Activated T-helper 17 cell treated with anti-CD3 and anti-CD28 coated beads, Interleukin-2, amount 50 U/mL, for 72 hours (primary cell): ENCODE data around the gene GHR. TPM values are rescaled to one million over a fixed set of nuclear protein-coding genes. Genes with fewer than 3 reads are reported as not detected.
A peak's percentile ranks its signal among the peaks of the same experiment; 100 is the strongest.

ENCODE experiments used
- ATAC-seq: fragments of 150-1000 bp; cut with Tn5 transposase; replicated peaks from 2 replicates; pipeline ENCODE4 v1.10.0; 2021; ENCODE audit warnings: mild to moderate bottlenecking, moderate library complexity
- H3K27ac Mint-ChIP-seq: one replicate; pipeline ENCODE4 v1.8.0; 2022; ENCODE audit warnings: mixed read lengths
- H3K27me3 Mint-ChIP-seq: one replicate; pipeline ENCODE4 v1.8.0; 2022; ENCODE audit warnings: mixed read lengths
- H3K36me3 Mint-ChIP-seq: one replicate; pipeline ENCODE4 v1.8.0; 2022; ENCODE audit warnings: low read depth, mild to moderate bottlenecking, mixed read lengths
- H3K4me1 Mint-ChIP-seq: one replicate; pipeline ENCODE4 v1.8.0; 2022; ENCODE audit warnings: mixed read lengths
- H3K4me3 Mint-ChIP-seq: one replicate; pipeline ENCODE4 v1.8.0; 2022; ENCODE audit warnings: mild to moderate bottlenecking, mixed read lengths
- H3K9me3 Mint-ChIP-seq: one replicate; pipeline ENCODE4 v1.8.0; 2022; ENCODE audit warnings: mixed read lengths
- total RNA-seq, 2 donors: library from RNA; stranded (reverse); gene quantifications; one replicate each; pipeline ENCODE4 v1.2.3, GENCODE V29; 2022

Gene GHR
- not detected for total RNA-seq

DNA sequence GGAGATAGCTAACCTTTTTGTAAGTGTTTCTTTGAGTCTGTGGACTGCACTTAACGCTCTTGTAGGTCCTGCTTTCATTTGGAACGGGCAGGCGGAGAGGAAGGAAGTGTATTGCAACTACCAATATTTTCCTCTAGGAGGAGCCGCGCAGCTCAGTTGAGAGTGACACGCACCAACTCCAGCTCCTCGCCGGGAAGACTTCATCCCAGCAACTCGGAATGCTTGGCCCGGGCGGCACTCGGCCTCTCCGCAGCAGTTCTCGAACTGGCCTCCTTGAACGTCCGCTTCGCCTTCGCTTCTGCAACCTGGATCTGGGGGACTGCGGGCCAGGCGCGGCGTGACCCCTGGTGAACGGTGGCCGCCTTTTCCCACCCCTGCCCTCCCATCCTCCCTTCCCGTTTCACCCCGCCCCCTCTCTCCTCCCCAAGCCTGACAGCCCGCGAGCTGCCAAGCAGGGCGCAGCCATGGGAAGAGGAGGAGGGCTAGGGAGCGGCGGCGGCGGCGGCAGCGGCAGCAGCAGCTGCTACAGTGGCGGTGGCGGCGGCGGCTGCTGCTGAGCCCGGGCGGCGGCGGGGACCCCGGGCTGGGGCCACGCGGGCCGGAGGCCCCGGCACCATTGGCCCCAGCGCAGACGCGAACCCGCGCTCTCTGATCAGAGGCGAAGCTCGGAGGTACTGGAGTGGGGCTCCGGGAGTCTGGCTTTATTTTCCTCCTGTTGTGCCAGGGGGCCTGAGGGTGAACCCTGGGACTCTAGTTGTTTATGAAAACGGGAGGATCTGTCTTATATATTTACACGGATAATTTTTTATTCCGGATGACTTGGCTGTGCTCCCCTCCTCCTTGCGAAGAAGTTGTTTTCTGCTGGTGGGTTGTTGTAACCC is at the start of gene GHR:
TSS of gene GHR (plus strand) at position 155 of the 881 bp plus-strand sequence. CDS start 142,436 bp downstream, outside the sequence.
- peak; percentile 32 for ATAC-seq
- H3K27ac Mint-ChIP-seq = no peak within 1 kb of the TSS
- no peaks in the 10 kb centered on the region for H3K4me1 Mint-ChIP-seq
- H3K36me3 Mint-ChIP-seq = no peaks in the 10 kb centered on the region
- peaks cover 30% of the 10 kb centered on the region for H3K27me3 Mint-ChIP-seq
- H3K9me3 Mint-ChIP-seq = peaks cover 1% of the 10 kb centered on the region
- H3K4me3 Mint-ChIP-seq = no peak within 1 kb of the TSS

DNA sequence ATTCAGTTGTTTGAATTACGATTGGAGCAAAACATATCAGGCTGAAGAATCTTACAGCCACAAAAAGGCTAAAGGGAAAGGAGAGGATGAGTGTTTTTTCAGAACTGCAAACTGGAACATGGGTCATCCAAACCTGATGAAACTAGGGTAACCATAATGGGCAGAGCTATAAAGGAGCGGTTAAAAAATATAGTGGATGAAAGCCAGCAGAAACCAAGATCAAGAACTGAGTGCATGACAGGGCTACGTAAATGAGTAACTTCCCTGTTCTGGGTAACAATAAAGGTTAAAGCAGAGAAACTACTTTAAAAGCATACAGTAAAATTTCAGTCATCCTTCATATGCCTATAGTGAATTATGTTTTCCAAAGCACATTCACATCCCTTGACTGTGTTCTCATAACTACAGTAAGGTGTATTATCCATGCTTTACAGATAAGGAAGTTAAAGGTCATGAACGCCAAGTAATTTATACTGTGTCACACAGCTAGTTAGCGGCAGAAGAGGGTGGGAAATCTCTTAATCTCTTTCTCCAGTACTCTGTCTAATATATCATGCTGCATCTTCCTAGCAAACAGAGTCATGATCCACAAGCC is 48.5 kb upstream of the GHR start:
- Mint-ChIP-seq H3K27me3 (no peaks in the 10 kb centered on the region), H3K9me3 (no peaks in the 10 kb centered on the region), H3K4me3 (no peak overlapping the region), H3K4me1 (no peaks in the 10 kb centered on the region), H3K36me3 (no peaks in the 10 kb centered on the region), H3K27ac (no peak overlapping the region)
- no peak for ATAC-seq

GRCh38 chr5:42377496-42377895 is 45.7 kb upstream of the GHR start:
- Mint-ChIP-seq H3K9me3 (no peaks in the 10 kb centered on the region), H3K4me3 (no peak overlapping the region), H3K27me3 (no peaks in the 10 kb centered on the region), H3K4me1 (no peaks in the 10 kb centered on the region), H3K27ac (no peak overlapping the region), H3K36me3 (no peaks in the 10 kb centered on the region)
- ATAC-seq = no peak

DNA sequence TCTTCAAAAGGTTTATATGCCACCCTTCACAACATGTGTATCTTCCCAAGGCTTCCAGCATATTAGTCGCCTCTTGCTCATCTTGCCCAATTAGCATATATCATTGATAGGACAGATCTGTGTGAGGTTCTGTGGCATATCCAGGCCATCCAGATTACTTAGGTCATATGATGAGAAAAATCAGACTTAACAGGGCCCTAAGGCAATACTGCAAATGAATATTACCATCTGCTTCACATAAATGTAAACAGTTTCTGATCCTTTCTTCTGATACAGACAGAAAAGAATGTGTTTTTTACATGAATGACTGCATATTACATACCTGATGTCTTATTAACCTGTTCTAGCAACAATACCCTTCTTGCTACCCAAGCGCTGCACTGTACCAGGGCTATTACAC is 41.3 kb upstream of the GHR start:
- Mint-ChIP-seq H3K27ac (no peak overlapping the region), H3K36me3 (no peaks in the 10 kb centered on the region), H3K27me3 (no peaks in the 10 kb centered on the region), H3K4me1 (no peaks in the 10 kb centered on the region), H3K4me3 (no peak overlapping the region), H3K9me3 (no peaks in the 10 kb centered on the region)
- ATAC-seq = no peak

DNA sequence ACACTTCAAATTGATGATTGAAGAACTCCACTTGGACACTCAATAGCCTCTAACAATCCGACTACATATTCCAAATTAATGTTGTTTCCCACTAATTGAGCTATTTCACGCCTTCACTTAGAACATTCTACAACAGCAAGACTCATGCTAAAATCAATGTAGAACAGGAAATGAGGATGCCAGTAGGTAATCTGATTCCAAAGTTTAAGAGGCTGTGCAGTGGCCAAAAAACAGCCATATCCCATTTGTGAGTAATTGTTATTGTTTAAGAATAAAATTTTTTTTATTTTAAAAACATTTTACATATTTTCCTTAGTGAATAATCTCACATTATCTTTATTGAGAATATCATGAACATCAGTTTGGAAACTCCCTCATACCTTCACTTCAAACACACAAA is 35.7 kb upstream of the GHR start:
- peaks cover 5% of the 10 kb centered on the region for H3K27me3 Mint-ChIP-seq
- no peak overlapping the region for H3K4me3 Mint-ChIP-seq
- no peaks in the 10 kb centered on the region for H3K4me1 Mint-ChIP-seq
- no peak for ATAC-seq
- H3K27ac Mint-ChIP-seq = no peak overlapping the region
- H3K9me3 Mint-ChIP-seq = peaks cover 5% of the 10 kb centered on the region
- H3K36me3 Mint-ChIP-seq = no peaks in the 10 kb centered on the region

DNA sequence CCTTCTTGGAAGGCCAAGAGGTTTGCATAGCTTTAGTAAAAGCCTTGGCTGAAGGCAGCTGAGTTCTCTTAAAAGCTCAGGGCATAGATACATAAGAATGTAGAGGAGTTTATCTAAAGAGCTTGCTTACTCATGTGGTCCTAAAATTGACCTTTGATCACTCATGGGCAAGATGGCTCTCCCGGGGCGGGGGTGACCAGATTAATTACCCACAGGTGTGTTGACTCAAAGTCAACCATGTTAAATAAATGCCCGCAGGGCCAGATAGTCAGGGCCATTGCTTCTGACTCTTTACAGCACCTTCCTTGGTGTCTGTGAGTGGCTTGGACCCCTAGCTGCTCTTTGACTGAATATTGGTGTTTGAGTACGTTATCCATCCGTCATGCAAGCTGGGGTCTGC is 33.1 kb upstream of the GHR start:
- ATAC-seq = no peak
- H3K9me3 Mint-ChIP-seq = peaks cover 9% of the 10 kb centered on the region

DNA sequence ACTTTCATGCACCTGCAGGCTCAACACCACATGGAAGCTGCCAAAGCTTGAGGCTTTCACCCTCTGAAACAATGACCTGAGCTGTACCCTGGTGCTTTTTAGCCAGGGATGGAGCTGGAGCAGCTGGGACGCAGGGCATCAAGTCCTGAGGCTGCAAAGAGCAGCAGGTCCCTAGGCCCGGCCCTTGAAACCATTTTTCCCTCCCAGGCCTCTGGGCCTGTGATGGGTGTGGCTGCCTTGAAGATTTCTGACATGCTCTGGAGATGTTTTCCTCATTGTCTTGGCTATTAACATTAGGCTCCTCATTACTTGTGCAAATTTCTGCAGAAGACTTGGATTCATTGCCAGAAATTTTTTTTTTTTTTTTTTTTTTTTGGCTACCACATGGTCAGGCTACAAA is 30.3 kb upstream of the GHR start:
- Mint-ChIP-seq H3K4me3 (no peak overlapping the region), H3K4me1 (no peaks in the 10 kb centered on the region), H3K9me3 (peaks cover 13% of the 10 kb centered on the region), H3K36me3 (no peaks in the 10 kb centered on the region), H3K27me3 (peaks cover 8% of the 10 kb centered on the region), H3K27ac (no peak overlapping the region)
- ATAC-seq = no peak

More for the DNA sequence above, 33.1 kb upstream of the GHR start:
- Mint-ChIP-seq H3K4me3 (no peak overlapping the region), H3K4me1 (no peaks in the 10 kb centered on the region), H3K27me3 (peaks cover 5% of the 10 kb centered on the region), H3K36me3 (no peaks in the 10 kb centered on the region), H3K27ac (no peak overlapping the region)

- no peaks in the 10 kb centered on the region for H3K36me3 Mint-ChIP-seq
- no peak overlapping the region for H3K27ac Mint-ChIP-seq
- H3K9me3 Mint-ChIP-seq = peaks cover 8% of the 10 kb centered on the region
- ATAC-seq = no peak
- no peaks in the 10 kb centered on the region for H3K4me1 Mint-ChIP-seq
- H3K27me3 Mint-ChIP-seq = peaks cover 3% of the 10 kb centered on the region
- no peak overlapping the region for H3K4me3 Mint-ChIP-seq
Measured at GRCh38 chr5:42396111-42396510, 27.1 kb upstream of the GHR start.

- no peak overlapping the region for H3K4me3 Mint-ChIP-seq
- no peaks in the 10 kb centered on the region for H3K36me3 Mint-ChIP-seq
- no peak for ATAC-seq
- peaks cover 3% of the 10 kb centered on the region for H3K27me3 Mint-ChIP-seq
- no peaks in the 10 kb centered on the region for H3K4me1 Mint-ChIP-seq
- H3K9me3 Mint-ChIP-seq = peaks cover 8% of the 10 kb centered on the region
- no peak overlapping the region for H3K27ac Mint-ChIP-seq
Measured at GRCh38 chr5:42397267-42397666, 26.0 kb upstream of the GHR start.

- Mint-ChIP-seq H3K4me1 (no peaks in the 10 kb centered on the region), H3K9me3 (peaks cover 3% of the 10 kb centered on the region), H3K27me3 (peaks cover 8% of the 10 kb centered on the region), H3K27ac (no peak overlapping the region), H3K36me3 (no peaks in the 10 kb centered on the region), H3K4me3 (no peak overlapping the region)
- ATAC-seq = no peak
Measured at GRCh38 chr5:42399702-42400101, 23.5 kb upstream of the GHR start.

GRCh38 chr5:42400474-42400873 is 22.8 kb upstream of the GHR start:
- H3K27me3 Mint-ChIP-seq = peaks cover 8% of the 10 kb centered on the region
- no peak overlapping the region for H3K27ac Mint-ChIP-seq
- H3K4me3 Mint-ChIP-seq = no peak overlapping the region
- ATAC-seq = no peak
- H3K4me1 Mint-ChIP-seq = no peaks in the 10 kb centered on the region
- no peaks in the 10 kb centered on the region for H3K36me3 Mint-ChIP-seq
- H3K9me3 Mint-ChIP-seq = peaks cover 3% of the 10 kb centered on the region

GRCh38 chr5:42403236-42403635 is 20.0 kb upstream of the GHR start:
- Mint-ChIP-seq H3K4me3 (no peak overlapping the region), H3K36me3 (no peaks in the 10 kb centered on the region), H3K4me1 (no peaks in the 10 kb centered on the region), H3K27me3 (peaks cover 6% of the 10 kb centered on the region), H3K9me3 (no peaks in the 10 kb centered on the region), H3K27ac (no peak overlapping the region)
- ATAC-seq = no peak

GRCh38 chr5:42404366-42404765 is 18.9 kb upstream of the GHR start:
- Mint-ChIP-seq H3K4me1 (no peaks in the 10 kb centered on the region), H3K9me3 (no peaks in the 10 kb centered on the region), H3K27me3 (peaks cover 6% of the 10 kb centered on the region), H3K27ac (no peak overlapping the region), H3K4me3 (no peak overlapping the region), H3K36me3 (no peaks in the 10 kb centered on the region)
- no peak for ATAC-seq

DNA sequence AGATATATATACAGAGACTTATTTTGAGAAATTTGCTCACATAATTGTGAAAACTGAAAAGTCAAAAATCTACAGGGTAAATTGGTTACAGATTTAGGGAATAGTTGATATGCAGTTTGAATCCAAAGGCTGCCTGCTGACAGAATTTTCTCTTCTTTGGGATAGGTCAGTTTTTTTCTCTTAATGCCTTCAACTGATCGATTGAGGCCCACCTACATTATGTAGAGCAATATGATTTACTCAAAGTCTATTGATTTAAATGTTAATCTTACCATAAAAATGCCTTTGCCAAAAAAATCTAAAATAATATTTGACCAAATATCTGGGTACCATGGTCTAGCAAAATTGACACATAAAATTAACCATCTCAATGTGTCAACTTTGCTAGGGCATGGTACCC is 3.9 kb upstream of the GHR start:
- no peaks in the 10 kb centered on the region for H3K36me3 Mint-ChIP-seq
- no peak overlapping the region for H3K4me3 Mint-ChIP-seq
- H3K27me3 Mint-ChIP-seq = peaks cover 18% of the 10 kb centered on the region
- H3K9me3 Mint-ChIP-seq = peaks cover 4% of the 10 kb centered on the region
- ATAC-seq = no peak
- no peak overlapping the region for H3K27ac Mint-ChIP-seq
- no peaks in the 10 kb centered on the region for H3K4me1 Mint-ChIP-seq

DNA sequence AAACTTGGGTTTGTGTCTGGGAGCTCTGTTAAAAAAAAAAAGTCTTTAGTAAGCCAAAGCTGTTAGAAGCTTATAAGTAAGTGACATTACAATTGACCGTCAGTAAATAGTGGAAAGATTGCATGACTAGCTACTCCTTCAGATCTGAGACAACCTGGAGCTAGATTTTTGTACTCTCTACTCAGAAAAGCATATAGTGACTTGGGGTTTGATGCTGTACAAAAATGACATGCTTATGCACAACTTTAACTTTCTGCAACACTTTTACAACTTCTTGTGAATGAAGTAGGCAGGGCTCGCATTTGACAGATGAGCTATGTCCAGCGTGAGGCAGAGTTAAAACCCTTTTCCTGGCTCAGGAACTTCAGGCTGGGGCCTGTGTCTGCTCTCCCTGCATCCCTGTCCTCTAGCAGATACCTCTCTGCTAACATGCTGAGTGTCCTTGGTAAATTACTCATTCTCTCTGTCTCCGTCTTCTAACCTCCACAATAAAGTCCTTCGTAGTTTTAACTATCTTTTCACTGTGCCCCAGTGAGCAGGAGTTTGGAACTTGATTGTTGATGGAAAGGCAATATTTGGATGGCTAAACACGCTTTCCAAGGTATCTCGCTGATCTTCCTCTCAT is 471 bp upstream of the GHR start:
- peaks cover 28% of the 10 kb centered on the region for H3K27me3 Mint-ChIP-seq
- H3K4me3 Mint-ChIP-seq = no peak overlapping the region
- H3K27ac Mint-ChIP-seq = no peak overlapping the region
- H3K4me1 Mint-ChIP-seq = no peaks in the 10 kb centered on the region
- no peaks in the 10 kb centered on the region for H3K9me3 Mint-ChIP-seq
- H3K36me3 Mint-ChIP-seq = no peaks in the 10 kb centered on the region
- ATAC-seq = no peak
